PC-9 (cell line): ENCODE data around the gene RUNX2.

Experiments used
- EZH2 ChIP-seq: fragments of 200-600 bp; sonication (generic); IDR thresholded peaks from 2 replicates; pipeline ENCODE4 v1.8.0; 2017; ENCODE audit warnings: antibody characterized with exemption, low read depth
- TF ChIP-seq, protein P1 (sequence below): fragments of 200-600 bp; sonication (generic); conservative IDR thresholded peaks from 2 replicates; pipeline ENCODE4 v1.6.1; 2017; ENCODE audit warnings: mixed run types, antibody characterized with exemption, mild to moderate bottlenecking, moderate library complexity

DNA sequence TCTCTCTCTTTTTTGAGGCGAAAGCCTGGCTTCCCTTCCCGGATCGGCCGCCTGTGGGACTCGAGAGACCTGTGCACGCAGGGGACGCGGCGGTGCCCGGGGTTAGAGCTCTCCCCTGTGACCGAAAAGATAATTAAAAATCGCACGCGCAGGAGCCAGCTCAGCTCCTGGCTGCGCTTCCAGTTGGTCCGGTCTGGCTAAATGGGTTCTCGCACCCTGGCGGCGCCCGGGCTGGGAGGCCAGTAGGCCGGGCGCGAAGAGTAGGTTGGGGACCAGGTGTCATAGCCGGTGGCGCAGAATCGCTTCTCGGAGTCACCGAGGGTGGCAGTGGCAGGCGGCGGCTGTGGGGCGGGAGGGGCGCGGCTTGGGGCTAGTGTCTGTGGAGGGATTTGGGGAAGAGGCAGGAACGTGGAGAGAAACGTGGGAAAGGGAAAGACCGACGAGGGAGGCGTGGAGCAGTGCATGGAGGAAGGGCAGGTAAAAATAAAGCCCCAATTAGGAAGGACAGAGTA, 91.5 kb downstream of the RUNX2 start:
- TF ChIP-seq EZH2, result no peak
- TF ChIP-seq, protein P1, sequence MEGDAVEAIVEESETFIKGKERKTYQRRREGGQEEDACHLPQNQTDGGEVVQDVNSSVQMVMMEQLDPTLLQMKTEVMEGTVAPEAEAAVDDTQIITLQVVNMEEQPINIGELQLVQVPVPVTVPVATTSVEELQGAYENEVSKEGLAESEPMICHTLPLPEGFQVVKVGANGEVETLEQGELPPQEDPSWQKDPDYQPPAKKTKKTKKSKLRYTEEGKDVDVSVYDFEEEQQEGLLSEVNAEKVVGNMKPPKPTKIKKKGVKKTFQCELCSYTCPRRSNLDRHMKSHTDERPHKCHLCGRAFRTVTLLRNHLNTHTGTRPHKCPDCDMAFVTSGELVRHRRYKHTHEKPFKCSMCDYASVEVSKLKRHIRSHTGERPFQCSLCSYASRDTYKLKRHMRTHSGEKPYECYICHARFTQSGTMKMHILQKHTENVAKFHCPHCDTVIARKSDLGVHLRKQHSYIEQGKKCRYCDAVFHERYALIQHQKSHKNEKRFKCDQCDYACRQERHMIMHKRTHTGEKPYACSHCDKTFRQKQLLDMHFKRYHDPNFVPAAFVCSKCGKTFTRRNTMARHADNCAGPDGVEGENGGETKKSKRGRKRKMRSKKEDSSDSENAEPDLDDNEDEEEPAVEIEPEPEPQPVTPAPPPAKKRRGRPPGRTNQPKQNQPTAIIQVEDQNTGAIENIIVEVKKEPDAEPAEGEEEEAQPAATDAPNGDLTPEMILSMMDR, result peak; percentile 66
